Left kidney (tissue), 2 donors: ENCODE data around the gene PDGFRA. TPM values are rescaled to one million over a fixed set of nuclear protein-coding genes. Genes with fewer than 3 reads are reported as not detected.
"Not testable (repeated sequence)": the region's sequence is repeated elsewhere in the genome, so short reads cannot be mapped to it uniquely, and the experiment has no call there.

ENCODE experiments used
- DNase-seq: peaks from one replicate; pipeline ENCODE4 v3.0.0-alpha.2; 2013
- polyA plus RNA-seq: library from polyadenylated mRNA; unstranded; fragments of 120-200 nt; gene quantifications from one replicate; pipeline ENCODE4 v1.2.1, GENCODE V29; 2013; ENCODE audit not compliant: insufficient read length

The PDGFRA gene
- polyA plus RNA-seq, 1 donor, result 159 TPM

DNA sequence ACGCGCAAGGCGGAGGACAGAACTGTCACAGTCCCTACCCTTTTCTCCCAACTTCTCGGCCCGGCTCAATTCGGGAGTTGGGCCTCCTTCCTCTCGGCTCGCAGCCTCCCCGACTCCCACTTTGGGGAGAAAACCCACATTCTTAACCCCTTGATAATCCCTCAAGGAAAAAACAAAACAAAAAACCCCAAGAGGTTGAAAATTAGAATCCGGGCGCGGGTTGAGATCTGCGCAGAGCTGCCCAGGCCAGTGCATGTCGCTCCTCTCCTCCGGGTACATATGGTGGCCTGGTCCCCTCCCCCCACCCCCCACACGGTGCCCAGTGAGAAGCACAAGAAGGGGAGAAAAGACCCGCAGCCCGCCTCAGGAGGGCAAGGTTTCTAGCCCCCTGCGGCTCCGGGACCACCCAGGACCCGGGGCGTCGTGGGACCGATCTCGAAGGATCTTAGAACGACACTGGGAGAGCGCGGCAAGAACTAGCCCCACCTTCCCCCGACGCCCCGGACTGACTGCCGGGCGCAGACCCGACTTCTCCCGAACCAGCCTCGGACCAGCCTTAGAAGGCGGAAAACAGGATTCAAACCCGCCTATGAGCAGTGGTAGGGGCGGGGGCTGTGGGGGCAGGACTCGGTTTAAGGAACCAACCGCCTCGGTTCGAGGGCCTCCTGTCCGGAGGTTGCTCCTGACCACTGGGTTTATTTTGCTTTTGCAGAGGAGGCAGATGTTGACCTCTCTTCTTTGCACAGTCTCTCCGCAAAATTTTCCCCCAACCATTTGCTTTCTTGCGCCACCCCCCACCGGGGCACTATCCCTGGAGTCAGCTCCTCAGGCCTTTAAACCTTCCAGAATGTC is 2.5 kb upstream of the PDGFRA start:
- peak; percentile 37 for DNase-seq

DNA sequence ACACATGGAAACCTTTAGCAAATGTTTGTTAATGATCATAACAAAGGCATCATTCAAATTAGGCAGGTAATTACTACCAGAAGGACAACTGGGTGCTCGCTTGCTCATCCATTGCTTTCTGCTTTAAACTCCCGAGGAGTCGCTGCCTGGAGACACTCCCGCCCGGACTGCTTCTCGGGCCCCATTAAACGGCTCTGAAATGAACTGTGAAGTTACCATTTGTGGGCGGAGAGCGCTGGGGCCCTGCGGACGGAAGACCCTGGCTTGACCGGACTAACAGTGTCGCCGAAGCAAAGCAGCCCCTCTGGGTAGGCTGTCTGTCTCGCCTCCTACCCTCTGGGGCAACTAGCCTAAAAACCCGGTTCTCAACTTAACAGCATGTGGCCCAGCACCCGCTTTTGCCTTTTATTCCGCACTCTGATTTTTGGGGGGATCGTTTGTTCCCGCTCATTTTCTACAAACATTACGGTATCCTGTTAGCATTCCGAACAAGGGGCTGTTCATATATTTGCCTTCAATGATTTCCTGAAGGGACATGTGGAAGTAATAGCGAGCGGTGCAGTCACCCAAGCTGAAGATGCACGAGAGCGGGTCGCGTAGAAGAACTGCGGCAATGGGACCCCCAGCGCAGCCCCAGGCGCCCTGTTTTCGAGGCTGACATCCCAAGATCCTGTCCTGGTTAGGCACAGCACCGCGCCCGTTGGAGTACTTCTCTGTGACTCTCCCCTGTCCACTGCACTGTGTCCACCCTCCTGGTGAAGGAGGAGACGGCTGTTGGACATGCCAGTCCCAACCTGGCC is 1.6 kb upstream of the PDGFRA start:
- DNase-seq, result peak; percentile 73

DNA sequence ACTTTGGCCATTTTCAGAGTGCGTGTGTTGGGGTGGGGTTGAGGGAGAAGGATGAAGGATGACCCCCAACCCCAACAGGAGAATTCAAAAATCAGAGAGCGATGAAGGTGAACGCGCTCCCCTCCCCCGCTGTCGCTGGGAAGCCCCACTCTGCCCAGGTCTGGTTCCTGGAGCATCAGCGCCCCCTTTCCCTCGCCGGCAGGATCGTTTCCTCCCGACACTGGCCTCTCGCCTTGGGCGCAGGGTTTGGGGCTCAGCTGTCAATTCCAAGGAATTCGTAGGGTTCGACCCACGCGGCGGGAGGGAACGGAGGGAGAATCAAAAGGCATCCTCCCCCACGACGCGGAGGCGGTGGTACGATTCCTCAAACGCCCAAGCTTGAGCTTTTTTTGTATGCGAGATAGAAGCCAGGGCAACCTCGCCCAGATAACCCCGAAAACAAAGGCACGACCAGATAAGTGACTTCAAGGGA is 1.0 kb upstream of the PDGFRA start:
- DNase-seq, result peak; percentile 77

DNA sequence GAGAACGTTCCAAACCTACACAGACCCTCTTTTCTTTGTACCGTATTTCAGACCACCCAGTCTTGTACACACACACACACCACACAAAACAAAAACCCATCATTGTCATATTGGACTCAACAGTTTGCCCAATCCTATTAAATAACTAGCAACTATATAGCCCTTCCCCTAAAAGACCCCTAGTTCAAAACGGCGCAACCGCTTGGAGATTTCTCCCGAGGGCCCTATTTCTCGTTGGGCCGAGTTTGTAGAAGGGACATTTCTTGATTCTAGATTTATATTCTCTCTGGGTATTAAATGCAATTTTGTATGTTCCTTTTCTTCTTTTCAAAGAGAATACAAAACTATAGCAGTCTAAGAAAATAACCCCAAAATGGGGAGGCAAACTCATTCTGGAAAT is 547 bp upstream of the PDGFRA start:
- no peak for DNase-seq

DNA sequence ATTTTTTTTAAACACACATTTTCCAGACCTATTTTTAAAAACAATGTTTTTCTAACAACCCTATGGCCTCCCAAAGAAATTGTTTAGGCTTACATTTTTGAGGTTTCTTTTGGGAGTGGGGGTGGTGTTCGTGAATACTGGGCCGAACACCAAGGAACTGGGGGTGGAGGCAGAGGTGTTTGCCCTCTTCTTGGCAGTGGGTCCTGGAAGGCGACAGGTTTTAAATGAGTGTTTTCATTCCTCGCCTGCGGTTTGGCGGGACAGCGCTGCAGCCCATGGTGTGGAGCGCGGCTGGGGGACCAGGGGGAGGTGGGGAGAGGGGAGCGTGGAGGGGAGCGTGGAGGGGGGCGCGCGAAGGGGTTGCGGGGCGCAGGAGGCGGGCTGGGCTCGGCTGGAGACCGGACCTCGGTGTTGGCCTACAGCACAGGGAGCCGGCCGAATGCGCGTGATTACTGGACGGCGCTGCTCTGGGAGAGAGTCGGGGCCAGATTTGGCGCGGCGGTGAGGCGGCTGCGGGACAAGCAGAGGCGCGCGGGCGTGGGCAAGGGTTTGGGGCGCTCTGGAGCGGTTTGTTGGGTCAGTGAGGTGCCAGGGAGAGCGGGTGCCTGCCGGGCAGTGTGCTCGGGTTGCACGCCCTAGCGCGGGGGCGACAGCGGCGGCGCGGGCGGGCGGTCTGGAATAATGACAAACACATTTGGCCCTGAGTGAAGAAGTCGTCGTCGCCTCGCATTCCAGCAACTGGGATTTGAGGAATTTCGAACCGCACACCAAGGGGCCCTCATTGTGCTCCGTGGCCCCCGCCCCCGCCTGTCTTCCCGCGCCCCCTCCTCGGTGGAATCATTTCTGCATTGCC is 764 bp downstream of the PDGFRA start:
- DNase-seq, result peak; percentile 10

DNA sequence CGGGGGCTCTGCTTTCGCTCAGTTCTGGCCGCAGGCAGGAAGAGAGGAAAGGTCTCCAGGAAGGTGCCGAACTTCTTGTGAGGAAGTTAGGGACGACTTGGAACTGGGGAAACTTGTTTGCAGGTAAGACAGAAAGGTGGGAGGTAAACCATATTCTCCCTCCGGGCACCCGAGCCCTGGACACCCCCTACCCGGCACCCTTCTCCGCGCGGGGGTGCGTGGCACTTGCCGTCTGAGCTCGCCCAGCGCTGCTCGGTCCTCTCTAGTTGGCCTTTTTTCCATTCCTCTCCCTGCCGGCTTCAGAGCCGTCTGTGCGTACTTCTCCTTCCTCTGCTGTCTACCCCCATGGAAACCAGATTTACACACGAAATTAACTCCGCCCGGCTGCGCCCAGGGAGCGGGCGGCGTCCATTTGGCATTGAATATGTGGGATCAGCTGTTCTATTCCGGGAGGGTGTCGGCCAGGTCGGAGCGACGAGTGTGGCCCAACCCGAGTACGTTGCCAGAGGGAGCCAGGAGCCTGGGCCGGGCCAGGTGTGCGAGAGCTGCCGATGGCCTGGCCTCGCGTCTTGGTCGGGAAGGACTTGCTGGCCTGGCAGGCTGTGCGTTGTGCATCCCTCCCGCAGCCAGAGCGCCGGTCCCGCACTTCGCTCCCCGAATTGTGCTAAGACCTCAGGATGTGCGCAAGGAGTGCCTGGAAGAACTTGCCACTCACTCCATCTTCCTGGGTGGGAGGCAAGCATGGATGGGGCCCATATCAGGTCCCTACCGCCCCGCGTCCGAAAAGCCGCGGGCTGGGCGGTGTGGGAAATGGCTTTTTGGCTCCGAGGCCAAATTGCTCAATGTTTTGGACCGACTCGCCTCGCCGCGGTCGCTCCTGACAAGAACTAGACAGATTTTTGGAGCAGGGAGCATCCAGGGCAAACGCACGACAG is 1.7 kb downstream of the PDGFRA start:
- peak; percentile 13 for DNase-seq

DNA sequence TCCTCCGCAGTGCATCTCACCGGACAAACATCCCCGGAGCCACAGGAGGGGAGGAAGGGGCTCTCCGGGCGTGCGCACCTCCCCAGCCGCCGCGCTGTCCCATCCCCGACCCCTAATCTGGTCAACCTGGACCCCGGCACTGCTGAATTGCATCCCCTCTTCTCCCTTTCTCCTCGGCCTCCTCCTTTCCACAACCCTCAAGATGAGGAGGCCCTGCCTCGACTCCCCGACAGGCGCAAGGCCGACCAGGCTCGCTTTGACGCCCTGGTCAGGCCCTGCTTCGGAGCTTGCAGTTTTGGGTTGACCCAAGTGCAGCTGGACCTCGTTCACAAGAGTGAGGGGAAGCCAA is 2.3 kb downstream of the PDGFRA start:
- no peak for DNase-seq

DNA sequence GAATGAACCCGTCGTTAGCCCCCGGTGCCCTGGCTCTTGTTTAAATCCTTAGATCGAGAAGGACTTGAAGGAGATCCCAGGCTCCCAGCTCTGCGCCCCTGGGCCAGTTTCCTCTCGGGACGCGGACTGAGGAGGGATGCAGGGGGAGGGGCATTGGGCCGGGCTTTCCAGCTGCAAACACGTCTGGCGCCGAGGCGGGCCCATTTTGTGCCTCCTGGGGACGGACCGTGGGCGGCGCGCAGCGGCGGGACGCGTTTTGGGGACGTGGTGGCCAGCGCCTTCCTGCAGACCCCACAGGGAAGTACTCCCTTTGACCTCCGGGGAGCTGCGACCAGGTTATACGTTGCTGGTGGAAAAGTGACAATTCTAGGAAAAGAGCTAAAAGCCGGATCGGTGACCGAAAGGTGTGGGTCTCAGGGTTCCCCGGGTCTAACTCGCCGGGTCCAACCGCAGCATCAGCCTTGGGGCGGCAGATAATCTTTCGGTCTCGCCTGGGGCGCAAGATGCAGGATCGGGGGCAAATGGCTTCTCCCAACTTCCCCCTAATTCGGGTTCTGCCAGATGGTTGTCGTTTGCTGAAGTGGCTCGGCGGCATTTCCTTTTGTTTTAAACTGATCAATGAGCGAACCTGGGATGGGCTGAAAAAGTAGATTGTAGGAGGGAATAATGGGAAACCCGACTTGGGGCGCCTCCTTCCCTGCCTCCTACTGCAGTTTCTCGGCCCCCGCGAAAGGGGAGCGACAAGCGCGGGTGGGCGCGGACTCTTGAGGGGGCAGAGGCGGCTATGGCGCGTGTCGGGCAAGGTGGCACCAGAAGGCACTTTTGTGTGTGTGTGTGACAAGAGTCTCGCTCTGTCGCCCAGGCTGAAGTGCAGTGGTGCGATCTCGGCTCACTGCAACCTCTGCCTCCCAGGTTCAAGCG is 2.9 kb downstream of the PDGFRA start:
- DNase-seq, result peak; percentile 53

DNA sequence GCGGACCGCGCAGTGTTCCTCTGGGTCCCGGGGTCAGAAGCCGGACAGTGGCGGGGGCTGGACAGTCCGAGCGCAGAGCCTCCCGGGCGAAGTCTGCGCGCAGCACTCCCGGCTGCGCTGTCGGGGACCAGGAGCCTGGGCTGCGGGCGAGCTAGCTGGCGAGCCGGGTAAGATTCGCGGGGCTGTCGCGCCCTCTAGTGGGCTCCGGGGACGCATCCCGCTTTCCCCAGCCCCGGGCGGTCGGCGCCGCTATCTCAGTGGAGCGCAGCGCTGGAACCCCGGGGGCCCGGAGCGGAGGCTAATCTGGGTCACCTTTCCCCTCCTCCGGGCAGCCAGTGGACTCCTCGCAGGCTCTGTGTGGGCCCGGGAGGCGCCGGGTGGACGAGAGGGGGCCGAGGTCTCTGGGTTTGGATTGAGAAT is 4.2 kb downstream of the PDGFRA start:
- DNase-seq, result peak; percentile 85

DNA sequence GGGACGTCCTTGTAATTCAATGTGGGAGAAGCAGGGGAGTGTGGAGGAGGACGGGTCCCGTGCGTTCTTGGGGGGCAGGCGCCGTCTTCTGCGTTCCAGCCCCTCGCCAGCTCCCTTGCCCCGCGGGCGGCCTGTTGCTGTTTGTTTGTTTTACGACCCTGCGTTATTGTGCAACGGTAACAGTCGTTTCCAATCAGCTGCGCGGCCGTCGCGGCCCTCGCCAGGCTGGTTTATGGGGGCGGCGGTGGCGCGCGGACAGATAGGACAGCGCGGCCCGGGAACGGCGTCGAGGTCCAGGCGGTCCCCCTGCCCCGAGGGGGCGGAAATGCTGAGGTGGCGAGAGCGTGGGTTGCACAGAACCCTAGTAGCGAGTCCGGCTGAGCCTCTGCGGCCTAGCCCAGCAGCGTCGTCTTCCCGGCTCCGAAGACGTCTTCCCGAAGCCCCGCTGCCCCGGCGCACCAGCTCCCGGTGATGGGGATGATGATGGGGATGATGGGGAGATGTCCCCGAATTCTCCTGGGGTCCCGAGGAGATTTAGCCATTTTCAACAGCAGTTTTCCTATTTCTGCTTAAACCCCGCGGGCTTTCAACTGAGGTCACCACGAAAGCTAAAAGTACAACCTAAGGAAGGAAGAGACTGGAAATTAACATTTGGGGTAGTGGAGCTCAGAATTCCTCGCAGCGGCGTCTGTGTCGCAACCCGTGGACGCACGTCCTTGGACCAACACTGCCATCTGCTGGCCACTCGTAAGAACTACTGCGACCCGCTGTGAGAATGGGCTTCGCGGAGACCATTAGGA is 4.8 kb downstream of the PDGFRA start:
- DNase-seq, result peak; percentile 79

DNA sequence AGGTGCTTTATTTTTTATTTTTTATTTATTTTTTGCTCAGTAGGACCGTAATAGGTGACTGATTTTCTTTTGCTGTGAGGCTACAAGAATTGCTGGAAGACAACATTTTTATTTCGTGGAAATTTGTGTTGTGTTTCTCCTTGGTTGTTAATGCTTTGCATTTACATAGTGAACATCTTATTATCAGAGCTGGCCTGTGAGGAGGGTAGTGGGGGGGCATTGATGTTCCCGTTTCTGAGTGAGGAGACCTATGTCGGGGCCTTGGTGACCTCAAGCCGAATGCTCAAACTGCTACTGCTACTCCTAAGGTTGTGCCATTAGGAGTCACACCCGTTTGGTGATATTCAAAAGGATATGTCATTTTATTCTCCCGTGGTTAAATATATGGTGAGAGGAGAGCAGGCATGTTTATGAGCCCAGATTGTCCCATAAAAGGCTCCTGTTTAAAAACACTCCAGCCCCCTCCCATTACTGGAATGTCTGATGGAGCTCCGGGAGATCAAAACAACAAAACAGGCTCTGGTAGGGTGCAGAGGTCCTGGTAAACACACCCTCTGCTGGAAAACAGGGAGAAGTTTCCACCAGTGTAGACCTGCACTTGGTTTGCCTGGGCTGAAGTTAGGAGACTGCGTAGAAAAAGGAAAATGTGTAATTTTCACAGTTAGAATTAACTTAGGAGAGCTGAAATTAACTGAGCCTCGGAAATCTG is 5.6 kb downstream of the PDGFRA start:
- DNase-seq, result peak; percentile 3

DNA sequence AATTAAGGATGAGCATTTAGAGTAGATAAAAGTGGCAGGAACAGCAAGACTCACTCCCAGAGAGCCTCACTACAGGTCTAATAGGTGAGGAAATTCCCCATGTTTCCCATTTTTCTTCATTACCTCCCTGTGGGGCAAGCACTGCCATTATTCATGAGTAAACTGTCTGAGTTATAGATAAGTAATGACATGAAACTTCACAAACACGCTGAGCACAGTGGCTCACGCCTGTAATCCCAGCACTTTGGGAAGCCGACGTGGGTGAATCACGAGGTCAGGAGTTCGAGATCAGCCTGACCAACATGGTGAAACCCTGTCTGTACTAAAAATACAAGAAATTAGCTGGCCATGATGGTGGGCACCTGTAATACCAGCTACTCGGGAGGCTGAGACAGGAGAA is 7.2 kb downstream of the PDGFRA start:
- DNase-seq, result not testable (repeated sequence)

DNA sequence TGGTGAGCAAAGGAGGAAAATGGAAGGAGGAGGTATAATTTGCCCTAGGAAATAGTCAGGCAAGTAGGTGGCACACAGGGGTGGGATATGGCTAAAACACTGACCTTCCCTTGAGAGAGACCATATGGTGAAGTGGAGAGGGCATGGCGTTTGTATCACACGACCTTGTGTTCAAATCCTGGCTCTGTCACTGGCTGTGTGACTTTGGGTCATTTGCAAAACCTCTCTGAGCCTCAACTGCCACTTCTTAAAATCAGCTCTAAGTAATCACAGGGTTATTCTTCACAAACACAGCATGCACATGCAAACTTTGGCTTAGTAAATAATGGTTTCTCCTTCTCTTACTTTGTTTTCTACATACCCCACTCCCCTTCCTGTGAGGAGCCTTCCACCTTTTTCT is 8.7 kb downstream of the PDGFRA start:
- no peak for DNase-seq

DNA sequence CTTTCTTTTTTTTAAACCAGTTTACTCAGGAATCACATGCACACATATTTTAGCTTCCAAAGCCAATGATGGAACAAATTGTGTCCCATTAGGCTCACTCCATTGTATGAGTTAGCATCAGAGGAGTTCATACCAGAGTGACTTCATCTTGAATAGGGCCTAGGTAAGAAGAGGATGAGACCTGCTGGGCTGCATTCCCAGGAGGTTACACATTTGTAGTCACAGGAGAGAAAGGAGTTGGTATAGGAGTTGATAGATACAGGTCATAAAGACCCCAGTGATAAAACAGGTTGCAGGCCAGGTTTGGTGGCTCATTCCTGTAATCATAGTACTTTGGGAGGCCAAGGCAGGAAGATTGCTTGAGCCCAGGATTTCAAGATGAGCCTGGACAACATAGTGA is 9.3 kb downstream of the PDGFRA start:
- no peak for DNase-seq

DNA sequence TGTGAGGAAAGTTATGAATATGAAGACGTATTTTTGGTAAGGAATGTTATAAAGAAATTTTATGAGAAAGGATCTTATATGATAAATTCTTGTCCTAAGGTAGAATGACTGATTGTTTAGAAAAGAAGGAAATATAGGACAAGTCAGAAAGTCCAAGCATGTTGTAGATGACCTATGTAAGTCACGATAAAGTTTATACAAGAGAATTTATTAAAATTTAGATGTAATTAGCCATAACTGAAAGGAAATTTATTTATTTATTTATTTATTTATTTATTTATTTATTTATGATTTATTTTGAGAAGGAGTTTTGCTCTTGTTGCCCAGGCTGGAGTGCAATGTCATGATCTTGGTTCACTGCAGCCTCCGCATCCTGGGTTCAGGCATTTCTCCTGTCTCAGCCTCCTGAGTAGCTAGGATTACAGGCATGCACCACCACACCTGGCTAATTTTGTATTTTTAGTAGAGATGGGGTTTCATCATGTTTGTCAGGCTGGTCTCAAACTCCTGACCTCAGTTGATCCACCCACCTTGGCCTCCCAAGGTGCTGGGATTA is 12.3 kb downstream of the PDGFRA start:
- not testable (repeated sequence) for DNase-seq

DNA sequence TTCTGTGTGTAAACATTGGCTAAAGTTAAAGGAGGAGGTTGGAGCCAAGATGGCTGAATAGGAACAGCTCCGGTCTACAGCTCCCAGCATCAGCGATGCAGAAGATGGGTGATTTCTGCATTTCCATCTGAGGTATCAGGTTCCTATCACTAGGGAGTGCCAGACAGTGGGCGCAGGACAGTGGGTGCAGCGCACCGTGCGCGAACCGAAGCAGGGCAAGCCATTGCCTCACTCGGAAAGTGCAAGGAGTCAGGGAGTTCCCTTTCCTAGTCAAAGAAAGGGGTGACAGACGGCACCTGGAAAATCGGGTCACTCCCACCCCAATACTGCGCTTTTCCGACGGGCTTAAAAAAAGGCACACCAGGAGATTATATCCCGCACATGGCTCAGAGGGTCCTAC is 14.4 kb downstream of the PDGFRA start:
- not testable (repeated sequence) for DNase-seq

DNA sequence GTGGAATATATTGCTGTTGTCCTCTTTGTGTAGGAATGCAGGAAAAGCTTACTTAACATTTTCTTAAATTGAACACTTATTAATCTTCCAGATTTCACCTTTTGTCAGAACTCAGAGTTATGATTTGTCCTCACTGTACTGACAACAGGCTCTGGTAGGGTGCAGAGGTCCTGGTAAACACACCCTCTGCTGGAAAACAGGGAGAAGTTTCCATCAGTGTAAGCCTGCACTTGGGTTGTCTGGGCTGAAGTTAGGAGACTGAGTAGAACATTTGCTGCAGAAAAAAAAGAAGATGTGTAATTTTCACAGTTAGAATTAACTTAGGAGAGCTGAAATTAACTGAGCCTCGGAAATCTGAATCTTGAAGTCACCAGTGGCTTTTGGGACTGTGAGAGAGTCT is 23.2 kb downstream of the PDGFRA start:
- DNase-seq, result not testable (repeated sequence)
